ENCODE results near the gene BBC3. TPM values are rescaled to one million over a fixed set of nuclear protein-coding genes. Genes with fewer than 3 reads are reported as not detected.

BBC3 gene
- total RNA-seq, 4 donors from 2014 or later = 11.2 to 33.0 (median 14.4) TPM

- DNase-seq (ENCODE audit: low spot score in 2 of 2) = peak; percentile 88 to 98
- WGBS, 2 donors = 1 to 2% methylated on average over 31 to 32 of the region's 46 CpGs
Observed at GRCh38 chr19:47243776-47244547, 13.0 kb upstream of the BBC3 start.

GRCh38 chr19:47243364-47243775 lies 12.4 kb upstream of the BBC3 start:
- no peak overlapping the region for H3K4me3 ChIP-seq (ENCODE audit: low read depth, poor library complexity, severe bottlenecking)
- no peak for DNase-seq (ENCODE audit: low spot score in 2 of 2)

More at GRCh38 chr19:47243776-47244547, 13.0 kb upstream of the BBC3 start:
- TF ChIP-seq CTCF (IDR thresholded peaks at IDR 0.05) (peak in 1 of 3 donors; percentile 95), POLR2A (IDR thresholded peaks at IDR 0.05) (no peak)
- intact Hi-C loops (cut with DNase I; ENCODE audit: low total_unique reads) = loop anchor here (2.0 kb wide), 1 partner anchor 33 kb away; no protein-coding TSS in a partner anchor
- H3K4me3 ChIP-seq (ENCODE audit: low read depth, poor library complexity, severe bottlenecking) = no peak overlapping the region

GRCh38 chr19:47241919-47242577 lies 11.0 kb upstream of the BBC3 start:
- DNase-seq (ENCODE audit: low spot score in 2 of 2) = no peak
- TF ChIP-seq POLR2A (IDR thresholded peaks at IDR 0.05) = no peak
- no peak for TF ChIP-seq CTCF (IDR thresholded peaks at IDR 0.05)
- intact Hi-C loops (cut with DNase I; ENCODE audit: low total_unique reads) = no loop called here
- no peak overlapping the region for H3K4me3 ChIP-seq (ENCODE audit: low read depth, poor library complexity, severe bottlenecking)
- WGBS, 2 donors = 83 to 85% methylated on average over 7 of the region's 7 CpGs

More at GRCh38 chr19:47243364-47243775, 12.4 kb upstream of the BBC3 start:
- intact Hi-C loops (cut with DNase I; ENCODE audit: low total_unique reads) = no loop called here
- WGBS, 2 donors = 22 to 27% methylated on average over 6 to 7 of the region's 9 CpGs
- TF ChIP-seq CTCF (IDR thresholded peaks at IDR 0.05) (no peak), POLR2A (IDR thresholded peaks at IDR 0.05) (no peak)

- DNase-seq (ENCODE audit: low spot score in 2 of 2) = peak; percentile 60 to 92
- no peak overlapping the region for H3K4me3 ChIP-seq (ENCODE audit: low read depth, poor library complexity, severe bottlenecking)
- WGBS, 2 donors = 9 to 18% methylated on average over 9 to 14 of the region's 27 CpGs
- TF ChIP-seq CTCF (IDR thresholded peaks at IDR 0.05) = no peak
- no peak for TF ChIP-seq POLR2A (IDR thresholded peaks at IDR 0.05)
- intact Hi-C loops (cut with DNase I; ENCODE audit: low total_unique reads) = no loop called here
Observed at GRCh38 chr19:47240996-47241918, 10.3 kb upstream of the BBC3 start.

GRCh38 chr19:47240556-47240955 lies 9.6 kb upstream of the BBC3 start:
- TF ChIP-seq POLR2A (IDR thresholded peaks at IDR 0.05) (no peak), CTCF (IDR thresholded peaks at IDR 0.05) (no peak)
- WGBS, 2 donors = 43% methylated on average over 5 to 6 of the region's 6 CpGs
- intact Hi-C loops (cut with DNase I; ENCODE audit: low total_unique reads) = no loop called here
- H3K4me3 ChIP-seq (ENCODE audit: low read depth, poor library complexity, severe bottlenecking) = no peak overlapping the region
- no peak for DNase-seq (ENCODE audit: low spot score in 2 of 2)
